Measurements from ENCODE around the gene PTPN18. TPM values are rescaled to one million over a fixed set of nuclear protein-coding genes. Genes with fewer than 3 reads are reported as not detected.

Gene PTPN18, protein sequence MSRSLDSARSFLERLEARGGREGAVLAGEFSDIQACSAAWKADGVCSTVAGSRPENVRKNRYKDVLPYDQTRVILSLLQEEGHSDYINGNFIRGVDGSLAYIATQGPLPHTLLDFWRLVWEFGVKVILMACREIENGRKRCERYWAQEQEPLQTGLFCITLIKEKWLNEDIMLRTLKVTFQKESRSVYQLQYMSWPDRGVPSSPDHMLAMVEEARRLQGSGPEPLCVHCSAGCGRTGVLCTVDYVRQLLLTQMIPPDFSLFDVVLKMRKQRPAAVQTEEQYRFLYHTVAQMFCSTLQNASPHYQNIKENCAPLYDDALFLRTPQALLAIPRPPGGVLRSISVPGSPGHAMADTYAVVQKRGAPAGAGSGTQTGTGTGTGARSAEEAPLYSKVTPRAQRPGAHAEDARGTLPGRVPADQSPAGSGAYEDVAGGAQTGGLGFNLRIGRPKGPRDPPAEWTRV
- total RNA-seq, result 26.0 TPM

- Histone ChIP-seq H3K27ac (peak within 1 kb of the TSS; percentile 69), H3K9me3 (no peaks in the 10 kb centered on the region), H3K27me3 (no peaks in the 10 kb centered on the region), H3K4me1 (peaks cover 26% of the 10 kb centered on the region), H3K4me3 (peak within 1 kb of the TSS; percentile 63 to 86), H3K36me3 (no peaks in the 10 kb centered on the region)
- TF ChIP-seq CTCF (IDR thresholded peaks at IDR 0.05), result peak; percentile 34 to 58 (median 35)
- peak in 1 of 2 donors; percentile 72 for TF ChIP-seq POLR2A (IDR thresholded peaks at IDR 0.05)
- TF ChIP-seq POLR2AphosphoS5 (IDR thresholded peaks at IDR 0.05; ENCODE audit: insufficient read depth in 1 of 2, low read depth in 1 of 2), result peak in 1 of 2 donors; percentile 48
- peak; percentile 82 to 97 for DNase-seq (ENCODE audit: extremely low spot score in 2 of 2)
- intact Hi-C loops (cut with DNase I), result no loop called here
Measured at GRCh38 chr2:130355578-130356431, at the start of gene PTPN18. PTPN18 (plus strand) TSS chr2:130356056; CDS start chr2:130356108, 52 bp downstream.

GRCh38 chr2:130307850-130308249 lies 48.0 kb upstream of the PTPN18 start:
- Histone ChIP-seq H3K4me1 (no peaks in the 10 kb centered on the region), H3K27ac (no peak overlapping the region), H3K4me3 (no peak overlapping the region), H3K27me3 (no peaks in the 10 kb centered on the region), H3K9me3 (no peaks in the 10 kb centered on the region), H3K36me3 (no peaks in the 10 kb centered on the region)
- DNase-seq (ENCODE audit: extremely low spot score in 2 of 2), result no peak
- intact Hi-C loops (cut with DNase I), result no loop called here
- TF ChIP-seq POLR2A (IDR thresholded peaks at IDR 0.05), result no peak
- no peak for TF ChIP-seq POLR2AphosphoS5 (IDR thresholded peaks at IDR 0.05; ENCODE audit: insufficient read depth in 1 of 2, low read depth in 1 of 2)
- TF ChIP-seq CTCF (IDR thresholded peaks at IDR 0.05), result no peak

GRCh38 chr2:130310881-130311280 lies 45.0 kb upstream of the PTPN18 start:
- Histone ChIP-seq H3K36me3 (no peaks in the 10 kb centered on the region), H3K4me3 (no peak overlapping the region), H3K27me3 (no peaks in the 10 kb centered on the region), H3K27ac (no peak overlapping the region), H3K4me1 (no peaks in the 10 kb centered on the region), H3K9me3 (no peaks in the 10 kb centered on the region)
- intact Hi-C loops (cut with DNase I), result no loop called here
- no peak for TF ChIP-seq POLR2AphosphoS5 (IDR thresholded peaks at IDR 0.05; ENCODE audit: insufficient read depth in 1 of 2, low read depth in 1 of 2)
- TF ChIP-seq CTCF (IDR thresholded peaks at IDR 0.05), result no peak
- TF ChIP-seq POLR2A (IDR thresholded peaks at IDR 0.05), result no peak
- DNase-seq (ENCODE audit: extremely low spot score in 2 of 2), result no peak

- no peak for DNase-seq (ENCODE audit: extremely low spot score in 2 of 2)
- Histone ChIP-seq H3K9me3 (no peaks in the 10 kb centered on the region), H3K27ac (no peak overlapping the region), H3K36me3 (no peaks in the 10 kb centered on the region), H3K4me3 (no peak overlapping the region), H3K4me1 (no peaks in the 10 kb centered on the region), H3K27me3 (no peaks in the 10 kb centered on the region)
- intact Hi-C loops (cut with DNase I), result no loop called here
- TF ChIP-seq POLR2A (IDR thresholded peaks at IDR 0.05), result no peak
- TF ChIP-seq CTCF (IDR thresholded peaks at IDR 0.05), result no peak
- no peak for TF ChIP-seq POLR2AphosphoS5 (IDR thresholded peaks at IDR 0.05; ENCODE audit: insufficient read depth in 1 of 2, low read depth in 1 of 2)
Measured at GRCh38 chr2:130313812-130314334, 42.0 kb upstream of the PTPN18 start.

All from vagina (tissue), 2 donors.